HepG2 (cell line): ENCODE measurements around the gene MYL3. TPM values are rescaled to one million over a fixed set of nuclear protein-coding genes. Genes with fewer than 3 reads are reported as not detected.

Experiments used
- ATAC-seq: fragments of 200-7000 bp; cut with Tn5 transposase; 3 replicates; pipeline ENCODE4 v1.9.1; 2020; ENCODE audit warnings: mild to moderate bottlenecking, moderate library complexity
- BruUV-seq: library from RNA; stranded (reverse); fragments of 400-500 nt; replicated peaks from 2 replicates; lab custom pipeline; 2021; lab: Mats Ljungman, UMichigan
- CTCF ChIA-PET: fragments of 300-600 bp; formaldehyde crosslinking; extraction: SDS; loops from one replicate; lab custom pipeline; 2021; ENCODE audit warnings: low total read pairs, inconsistent platforms, low intra/inter-chr PET ratio; lab: Yijun Ruan, JAX
- POLR2A ChIA-PET: fragments of 350-600 bp; sonication (Branson Sonifier 250); formaldehyde crosslinking; loops from one replicate; lab custom pipeline; 2020; ENCODE audit warnings: antibody characterized with exemption, inconsistent platforms; lab: Yijun Ruan, JAX
- DNase-seq: peaks from one replicate; pipeline ENCODE4 v3.0.0-alpha.2; 2015; ENCODE audit warnings: low spot score
- FAIRE-seq: peaks from 3 replicates; lab custom pipeline; 2011; peaks lifted over from hg19 to GRCh38; lab: Jason Lieb, UNC
- H2AFZ ChIP-seq: one replicate; pipeline ENCODE4 v1.6.1; 2011; ENCODE audit warnings: low read length, inconsistent platforms
- H3K27ac ChIP-seq: fragments of 300-600 bp; 3 replicates; pipeline ENCODE4 v1.8.0; 2011; ENCODE audit warnings: mixed run types, mild to moderate bottlenecking, mixed read lengths, low read length, inconsistent platforms; ENCODE audit not compliant: insufficient read depth; ENCODE audit errors: extremely low read length
- H3K27me3 ChIP-seq, 2 experiments: fragments of 200-600 bp in 1 of 2; 2 replicates in 1 of 2; 3 replicates in 1 of 2; pipeline versions ENCODE4 v1.6.0 to v1.8.0; 2011; ENCODE audit warnings: low read length in 2 of 2, mild to moderate bottlenecking in 2 of 2, moderate library complexity in 2 of 2, inconsistent platforms in 1 of 2; ENCODE audit not compliant: insufficient read depth in 2 of 2, control insufficient read depth in 1 of 2
- H3K36me3 ChIP-seq, 2 experiments: fragments of 200-600 bp in 1 of 2; replicated peaks in 1 of 2; 2 replicates in 1 of 2; 3 replicates in 1 of 2; pipeline versions ENCODE4 v1.5.1 to v1.8.0; 2011; ENCODE audit warnings: low read length in 2 of 2, inconsistent platforms in 1 of 2; ENCODE audit not compliant: insufficient read depth in 2 of 2, control insufficient read depth in 1 of 2
- H3K4me1 ChIP-seq: 2 replicates; pipeline ENCODE4 v1.5.1; 2012; ENCODE audit warnings: low read length, inconsistent platforms; ENCODE audit not compliant: insufficient read depth
- H3K4me2 ChIP-seq: 2 replicates; pipeline ENCODE4 v1.6.0; 2011; ENCODE audit warnings: low read depth, low read length, inconsistent platforms
- H3K4me3 ChIP-seq, 3 experiments: fragments of 200-600 bp in 1 of 3; sonication (generic), shearing (Covaris generic) in 1 of 3; replicated peaks in 1 of 3; 2 replicates each; pipeline ENCODE4 v1.5.1; 2011 to 2016; ENCODE audit warnings: low read length in 3 of 3, inconsistent platforms in 2 of 3, low read depth in 2 of 3, mild to moderate bottlenecking in 2 of 3, control low read depth in 1 of 3, mixed read lengths in 1 of 3; ENCODE audit not compliant: insufficient read depth in 1 of 3
- H3K79me2 ChIP-seq: one replicate; pipeline ENCODE4 v1.6.1; 2011; ENCODE audit warnings: low read length, inconsistent platforms; ENCODE audit not compliant: insufficient read depth
- H3K9ac ChIP-seq: 2 replicates; pipeline ENCODE4 v1.6.0; 2011; ENCODE audit warnings: mild to moderate bottlenecking, low read depth, low read length, inconsistent platforms; ENCODE audit not compliant: insufficient read depth
- H3K9me3 ChIP-seq: 2 replicates; pipeline ENCODE4 v1.5.1; 2012; ENCODE audit warnings: mild to moderate bottlenecking, low read length
- H4K20me1 ChIP-seq: 2 replicates; pipeline ENCODE4 v1.6.0; 2011; ENCODE audit warnings: inconsistent platforms, mild to moderate bottlenecking, low read length, moderate library complexity; ENCODE audit not compliant: insufficient read depth
- AHR ChIP-seq: IDR thresholded peaks from 2 replicates; pipeline ENCODE4 v1.6.1; 2018; ENCODE audit warnings: missing genetic modification reagents, missing compliant biosample characterization
- ELF4 ChIP-seq: sonication (generic); formaldehyde crosslinking; IDR thresholded peaks from 2 replicates; pipeline ENCODE4 v1.5.0; 2020; ENCODE audit warnings: missing genetic modification reagents, mild to moderate bottlenecking, moderate library complexity, borderline replicate concordance
- EP300 ChIP-seq, 3 experiments: sonication (generic) in 1 of 3; formaldehyde crosslinking in 1 of 3; IDR thresholded peaks; 2 replicates each; pipeline versions ENCODE4 v1.5.1 to v1.6.1; 2011 to 2020; ENCODE audit warnings: low read depth in 2 of 3, low read length in 2 of 3, borderline replicate concordance in 1 of 3, improper control_type of control experiment in 1 of 3, mild to moderate bottlenecking in 1 of 3, missing genetic modification reagents in 1 of 3, moderate library complexity in 1 of 3
- KLF6 ChIP-seq: IDR thresholded peaks from 2 replicates; pipeline ENCODE4 v1.8.0; 2016; ENCODE audit warnings: missing biosample characterization, missing genetic modification reagents
- ZNF253 ChIP-seq: sonication (generic); formaldehyde crosslinking; IDR thresholded peaks from 2 replicates; pipeline ENCODE4 v1.8.0; 2022; ENCODE audit warnings: mild to moderate bottlenecking, missing genetic modification reagents, borderline replicate concordance
- ZNF30 ChIP-seq: sonication (generic); formaldehyde crosslinking; IDR thresholded peaks from 2 replicates; pipeline ENCODE4 v1.5.0; 2020; ENCODE audit warnings: mild to moderate bottlenecking, missing genetic modification reagents
- ZNF766 ChIP-seq: sonication (generic); formaldehyde crosslinking; IDR thresholded peaks from 2 replicates; pipeline ENCODE4 v1.5.0; 2020; ENCODE audit warnings: missing genetic modification reagents, borderline replicate concordance
- WGBS: methylation state at CpG from one replicate; pipeline ENCODE4 v1.1.6; 2017; ENCODE audit warnings: low lambda C conversion rate; 5-methylcytosine and 5-hydroxymethylcytosine counted together
- in situ Hi-C: cut with HindIII; loops from 2 replicates; pipeline ENCODE4 v1.10.0; 2017; ENCODE audit warnings: low pct_unique_long_range_greater_than_20kb; ENCODE audit not compliant: extremely low pct_ligation_motif_present
- intact Hi-C: fragments of 100-400 bp; cut with micrococcal nuclease; formaldehyde crosslinking; loops from one replicate; pipeline ENCODE4 v1.10.0; 2022; ENCODE audit not compliant: unreplicated experiment
- polyA plus RNA-seq, 8 experiments: library from polyadenylated mRNA; depleted of rRNA in 3 of 8; stranded (reverse) in 7 of 8; unstranded in 1 of 8; fragments of >200 nt; fragmentation: Illumina TruSeq in 4 of 8; extraction: Trizol in 4 of 8; gene quantifications; 2 replicates each; pipeline versions ENCODE4 v1.2.1 to v1.2.3, GENCODE V29; 2011 to 2016; ENCODE audit warnings: low read depth in 4 of 8, missing spikeins in 1 of 8, mixed read lengths in 1 of 8; ENCODE audit not compliant: insufficient read depth in 1 of 8
- total RNA-seq, 5 experiments: library from RNA; depleted of rRNA; stranded (reverse); fragments of >200 nt; fragmentation: Illumina TruSeq; extraction: Trizol; gene quantifications; 2 replicates each; pipeline ENCODE4 v1.2.3, GENCODE V29; 2016; ENCODE audit warnings: low read depth in 1 of 5
- TF ChIP-seq, protein P1 (sequence below), 2 experiments: sonication (generic) in 1 of 2; formaldehyde crosslinking in 1 of 2; IDR thresholded peaks; 2 replicates each; pipeline versions ENCODE4 v1.4.0 to v1.6.1; 2018 to 2020; ENCODE audit warnings: missing genetic modification reagents in 2 of 2, borderline replicate concordance in 1 of 2, low read depth in 1 of 2, mild to moderate bottlenecking in 1 of 2, missing biosample characterization in 1 of 2
- TF ChIP-seq, protein P2 (sequence below): sonication (generic); formaldehyde crosslinking; IDR thresholded peaks from 2 replicates; pipeline ENCODE4 v1.4.0; 2020; ENCODE audit warnings: missing genetic modification reagents

MYL3 gene
- total and polyA plus RNA-seq, 2 of the 13 experiments (the other 11 are each of a cell fraction or from before 2014, with no cell fraction given): not detected

DNA sequence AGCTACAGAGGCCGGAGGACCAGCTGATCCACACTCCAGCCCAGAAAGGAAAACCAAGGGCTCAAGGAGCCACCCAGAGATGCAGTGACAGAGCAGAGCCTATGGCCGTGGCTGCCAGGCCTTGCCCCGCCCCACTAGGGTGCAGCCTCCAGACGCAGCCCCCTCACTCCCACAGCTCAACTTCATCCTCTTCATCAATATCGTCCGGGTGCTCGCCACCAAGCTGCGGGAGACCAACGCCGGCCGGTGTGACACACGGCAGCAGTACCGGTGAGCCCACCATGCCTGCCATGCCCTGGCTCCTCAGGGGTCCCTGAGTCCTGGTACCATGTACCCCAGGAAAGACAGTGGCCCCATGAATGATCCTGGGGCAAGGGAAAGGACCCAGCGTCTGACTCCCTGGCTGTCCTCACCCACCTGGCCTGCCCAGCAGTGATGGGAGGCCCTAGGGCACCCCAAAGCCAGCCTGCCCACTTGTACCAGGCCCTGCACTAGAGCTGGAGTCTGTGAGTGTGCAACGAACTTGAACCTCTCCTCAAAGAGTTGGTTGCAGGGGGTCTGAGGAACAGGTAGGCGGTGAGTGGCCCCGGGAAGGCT, 38.4 kb upstream of the MYL3 start:
- FAIRE-seq (no peak), DNase-seq (no peak), ATAC-seq (no peak)
- no peak overlapping the region for H3K9ac ChIP-seq
- BruUV-seq: no TSS peak
- H3K9me3 ChIP-seq: no peaks in the 10 kb centered on the region
- H3K36me3 ChIP-seq: no peaks in the 10 kb centered on the region
- no peak overlapping the region for H3K27ac ChIP-seq
- ChIA-PET POLR2A (no interaction called here), CTCF (no interaction called here)
- H3K79me2 ChIP-seq: no peaks in the 10 kb centered on the region
- H3K4me1 ChIP-seq: no peaks in the 10 kb centered on the region
- no peak overlapping the region for H3K4me2 ChIP-seq
- no peak overlapping the region for H3K4me3 ChIP-seq
- TF ChIP-seq EP300 (IDR thresholded peaks at IDR 0.05; ENCODE audit: low read depth in 2 of 2, low read length in 2 of 2) (no peak), EP300 (CRISPR knock-in tag; IDR thresholded peaks at IDR 0.05; ENCODE audit: borderline replicate concordance) (no peak), ZNF766 (CRISPR knock-in tag) (no peak), ELF4 (CRISPR knock-in tag) (no peak), KLF6 (CRISPR knock-in tag) (no peak), ZNF30 (CRISPR knock-in tag) (no peak), ZNF253 (CRISPR knock-in tag) (no peak), AHR (CRISPR knock-in tag) (no peak)
- TF ChIP-seq, protein P1, sequence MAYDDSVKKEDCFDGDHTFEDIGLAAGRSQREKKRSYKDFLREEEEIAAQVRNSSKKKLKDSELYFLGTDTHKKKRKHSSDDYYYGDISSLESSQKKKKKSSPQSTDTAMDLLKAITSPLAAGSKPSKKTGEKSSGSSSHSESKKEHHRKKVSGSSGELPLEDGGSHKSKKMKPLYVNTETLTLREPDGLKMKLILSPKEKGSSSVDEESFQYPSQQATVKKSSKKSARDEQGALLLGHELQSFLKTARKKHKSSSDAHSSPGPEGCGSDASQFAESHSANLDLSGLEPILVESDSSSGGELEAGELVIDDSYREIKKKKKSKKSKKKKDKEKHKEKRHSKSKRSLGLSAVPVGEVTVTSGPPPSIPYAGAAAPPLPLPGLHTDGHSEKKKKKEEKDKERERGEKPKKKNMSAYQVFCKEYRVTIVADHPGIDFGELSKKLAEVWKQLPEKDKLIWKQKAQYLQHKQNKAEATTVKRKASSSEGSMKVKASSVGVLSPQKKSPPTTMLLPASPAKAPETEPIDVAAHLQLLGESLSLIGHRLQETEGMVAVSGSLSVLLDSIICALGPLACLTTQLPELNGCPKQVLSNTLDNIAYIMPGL (CRISPR knock-in tag; IDR thresholded peaks at IDR 0.05; ENCODE audit: borderline replicate concordance in 1 of 2, low read depth in 1 of 2): no peak
- TF ChIP-seq, protein P2, sequence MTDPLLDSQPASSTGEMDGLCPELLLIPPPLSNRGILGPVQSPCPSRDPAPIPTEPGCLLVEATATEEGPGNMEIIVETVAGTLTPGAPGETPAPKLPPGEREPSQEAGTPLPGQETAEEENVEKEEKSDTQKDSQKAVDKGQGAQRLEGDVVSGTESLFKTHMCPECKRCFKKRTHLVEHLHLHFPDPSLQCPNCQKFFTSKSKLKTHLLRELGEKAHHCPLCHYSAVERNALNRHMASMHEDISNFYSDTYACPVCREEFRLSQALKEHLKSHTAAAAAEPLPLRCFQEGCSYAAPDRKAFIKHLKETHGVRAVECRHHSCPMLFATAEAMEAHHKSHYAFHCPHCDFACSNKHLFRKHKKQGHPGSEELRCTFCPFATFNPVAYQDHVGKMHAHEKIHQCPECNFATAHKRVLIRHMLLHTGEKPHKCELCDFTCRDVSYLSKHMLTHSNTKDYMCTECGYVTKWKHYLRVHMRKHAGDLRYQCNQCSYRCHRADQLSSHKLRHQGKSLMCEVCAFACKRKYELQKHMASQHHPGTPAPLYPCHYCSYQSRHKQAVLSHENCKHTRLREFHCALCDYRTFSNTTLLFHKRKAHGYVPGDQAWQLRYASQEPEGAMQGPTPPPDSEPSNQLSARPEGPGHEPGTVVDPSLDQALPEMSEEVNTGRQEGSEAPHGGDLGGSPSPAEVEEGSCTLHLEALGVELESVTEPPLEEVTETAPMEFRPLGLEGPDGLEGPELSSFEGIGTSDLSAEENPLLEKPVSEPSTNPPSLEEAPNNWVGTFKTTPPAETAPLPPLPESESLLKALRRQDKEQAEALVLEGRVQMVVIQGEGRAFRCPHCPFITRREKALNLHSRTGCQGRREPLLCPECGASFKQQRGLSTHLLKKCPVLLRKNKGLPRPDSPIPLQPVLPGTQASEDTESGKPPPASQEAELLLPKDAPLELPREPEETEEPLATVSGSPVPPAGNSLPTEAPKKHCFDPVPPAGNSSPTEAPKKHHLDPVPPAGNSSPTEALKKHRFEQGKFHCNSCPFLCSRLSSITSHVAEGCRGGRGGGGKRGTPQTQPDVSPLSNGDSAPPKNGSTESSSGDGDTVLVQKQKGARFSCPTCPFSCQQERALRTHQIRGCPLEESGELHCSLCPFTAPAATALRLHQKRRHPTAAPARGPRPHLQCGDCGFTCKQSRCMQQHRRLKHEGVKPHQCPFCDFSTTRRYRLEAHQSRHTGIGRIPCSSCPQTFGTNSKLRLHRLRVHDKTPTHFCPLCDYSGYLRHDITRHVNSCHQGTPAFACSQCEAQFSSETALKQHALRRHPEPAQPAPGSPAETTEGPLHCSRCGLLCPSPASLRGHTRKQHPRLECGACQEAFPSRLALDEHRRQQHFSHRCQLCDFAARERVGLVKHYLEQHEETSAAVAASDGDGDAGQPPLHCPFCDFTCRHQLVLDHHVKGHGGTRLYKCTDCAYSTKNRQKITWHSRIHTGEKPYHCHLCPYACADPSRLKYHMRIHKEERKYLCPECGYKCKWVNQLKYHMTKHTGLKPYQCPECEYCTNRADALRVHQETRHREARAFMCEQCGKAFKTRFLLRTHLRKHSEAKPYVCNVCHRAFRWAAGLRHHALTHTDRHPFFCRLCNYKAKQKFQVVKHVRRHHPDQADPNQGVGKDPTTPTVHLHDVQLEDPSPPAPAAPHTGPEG: no peak
- in situ Hi-C loops: no loop called here
- intact Hi-C loops: no loop called here
- no peak overlapping the region for H2AFZ ChIP-seq
- H3K27me3 ChIP-seq: peaks cover 6 to 31% of the 10 kb centered on the region in 2 experiments; a peak in 3 of 5 replicates
- 0% methylated on average over 6 of the region's 17 CpGs for WGBS
- no peaks in the 10 kb centered on the region for H4K20me1 ChIP-seq
